Measurements from ENCODE around the gene STMP1.

STMP1 gene

DNA sequence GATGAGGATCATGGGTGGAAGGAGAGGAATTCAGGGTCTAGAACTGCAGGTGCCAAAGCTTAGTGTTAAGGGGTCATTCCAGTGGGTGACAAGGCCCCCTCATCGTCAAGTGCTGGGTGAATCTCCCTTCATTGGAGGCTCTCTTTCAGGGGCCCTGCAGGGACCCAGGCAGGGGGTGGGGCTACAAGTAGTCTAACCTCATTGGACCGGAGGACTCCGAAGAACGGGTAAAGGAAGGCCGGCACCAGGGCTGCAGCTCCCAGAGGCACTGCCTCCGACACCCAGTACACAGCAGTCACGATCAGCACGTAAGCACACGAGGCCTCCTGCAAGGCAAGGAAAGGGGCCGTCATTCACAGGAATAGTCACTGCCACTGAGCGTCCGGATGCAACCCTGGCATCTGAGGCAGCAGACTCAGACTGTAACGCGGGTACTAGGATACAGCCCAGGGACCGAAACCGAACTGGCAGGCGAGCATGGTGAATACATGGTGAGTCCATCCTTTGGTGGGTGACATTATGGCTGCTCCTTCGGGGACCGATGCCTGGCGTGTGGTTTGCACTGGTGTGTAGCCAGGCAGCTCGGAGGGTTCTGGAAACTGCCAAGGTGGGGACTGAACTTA lies 59.0 kb downstream of the STMP1 start:
- no peak for DNase-seq (ENCODE audit: low spot score)

- no peak for DNase-seq (ENCODE audit: low spot score)
Observed at GRCh38 chr7:135723411-135723810, 61.1 kb downstream of the STMP1 start.
